ENCODE data around the gene SHD. TPM values are rescaled to one million over a fixed set of nuclear protein-coding genes. Genes with fewer than 3 reads are reported as not detected.

Gene SHD
- total and polyA plus RNA-seq, 2 of the 8 experiments (the other 6 are each of a cell fraction or from before 2014, with no cell fraction given), result 5.8 to 10.7 TPM

DNA sequence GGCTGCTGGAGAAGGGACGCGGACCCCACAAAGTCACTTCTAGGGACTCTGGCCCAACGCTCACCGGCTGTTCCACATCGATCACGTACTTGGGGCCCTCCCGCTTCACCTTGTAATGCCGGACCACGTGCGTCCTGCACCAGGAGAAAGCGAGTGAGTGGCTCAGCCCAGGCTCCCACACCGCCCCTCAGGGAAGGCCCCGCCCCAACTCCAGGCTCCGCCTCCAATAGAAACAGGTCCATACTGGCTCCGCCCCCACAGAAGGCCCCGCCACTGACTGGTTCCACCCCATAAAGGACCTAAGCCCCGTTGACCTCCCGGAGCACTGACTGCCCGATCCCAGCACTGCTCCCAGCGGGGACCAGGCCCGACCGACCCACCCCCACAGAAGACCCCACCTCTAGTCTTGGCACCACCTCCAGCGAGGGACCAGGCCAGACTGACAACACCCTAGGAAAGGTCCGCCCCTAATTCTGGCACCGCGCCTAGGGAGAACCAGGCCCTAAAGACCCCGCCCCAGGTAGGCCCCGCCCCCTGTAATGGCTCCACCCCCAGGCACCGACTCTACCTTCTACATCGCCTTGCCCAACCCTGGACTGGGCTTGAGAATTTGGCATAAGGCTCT, 48.3 kb downstream of the SHD start (continued):
- TF ChIP-seq SP1 (IDR thresholded peaks at IDR 0.05; ENCODE audit: low read depth, low read length) (peak; percentile 67; the same call in 1 of the 2 replicates), POLR2A (IDR thresholded peaks at IDR 0.05; ENCODE audit: control extremely low read depth in 1 of 2, low read depth in 2 of 2, low read length in 2 of 2) (peak; percentile 56 to 85), SUZ12 (IDR thresholded peaks at IDR 0.05; ENCODE audit: low read length) (no peak), SIRT6 (IDR thresholded peaks at IDR 0.05; ENCODE audit: low read length) (no peak), JUN (IDR thresholded peaks at IDR 0.05; ENCODE audit: low read depth, low read length) (no peak), NRF1 (IDR thresholded peaks at IDR 0.05; ENCODE audit: low read depth, low read length) (no peak), ASH2L (IDR thresholded peaks at IDR 0.05; ENCODE audit: low read length) (peak; percentile 56), KDM1A (IDR thresholded peaks at IDR 0.05; ENCODE audit: borderline replicate concordance, low read length) (no peak), SP2 (IDR thresholded peaks at IDR 0.05; ENCODE audit: low read length) (no peak), FOSL1 (IDR thresholded peaks at IDR 0.05; ENCODE audit: insufficient read depth, low read depth, low read length) (no peak), TAF1 (IDR thresholded peaks at IDR 0.05; ENCODE audit: low read depth, low read length) (peak; percentile 61), CHD2 (IDR thresholded peaks at IDR 0.05; ENCODE audit: low read length) (no peak), HDAC2 (IDR thresholded peaks at IDR 0.05; ENCODE audit: borderline replicate concordance in 1 of 2, low read depth in 2 of 2, low read length in 2 of 2) (no peak), RAD21 (IDR thresholded peaks at IDR 0.05 in 1 of 2, conservative IDR thresholded peaks at IDR 0.05 in 1 of 2; ENCODE audit: low read depth in 2 of 2, low read length in 2 of 2) (no peak), RFX5 (IDR thresholded peaks at IDR 0.05; ENCODE audit: borderline replicate concordance, low read depth, low read length) (no peak), EP300 (IDR thresholded peaks at IDR 0.05; ENCODE audit: borderline replicate concordance in 1 of 2, low read depth in 2 of 2, low read length in 2 of 2) (no peak)
- TF ChIP-seq, protein P1, sequence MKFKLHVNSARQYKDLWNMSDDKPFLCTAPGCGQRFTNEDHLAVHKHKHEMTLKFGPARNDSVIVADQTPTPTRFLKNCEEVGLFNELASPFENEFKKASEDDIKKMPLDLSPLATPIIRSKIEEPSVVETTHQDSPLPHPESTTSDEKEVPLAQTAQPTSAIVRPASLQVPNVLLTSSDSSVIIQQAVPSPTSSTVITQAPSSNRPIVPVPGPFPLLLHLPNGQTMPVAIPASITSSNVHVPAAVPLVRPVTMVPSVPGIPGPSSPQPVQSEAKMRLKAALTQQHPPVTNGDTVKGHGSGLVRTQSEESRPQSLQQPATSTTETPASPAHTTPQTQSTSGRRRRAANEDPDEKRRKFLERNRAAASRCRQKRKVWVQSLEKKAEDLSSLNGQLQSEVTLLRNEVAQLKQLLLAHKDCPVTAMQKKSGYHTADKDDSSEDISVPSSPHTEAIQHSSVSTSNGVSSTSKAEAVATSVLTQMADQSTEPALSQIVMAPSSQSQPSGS (IDR thresholded peaks at IDR 0.05; ENCODE audit: low read length), result no peak
